K562 (cell line): Measurements from ENCODE around the gene CREM. TPM values are rescaled to one million over a fixed set of nuclear protein-coding genes. Genes with fewer than 3 reads are reported as not detected.

Experiments used
- CHD1 ChIP-seq: fragments of 200-600 bp; sonication (generic); IDR thresholded peaks from one replicate; pipeline ENCODE4 v1.6.1; 2012; ENCODE audit warnings: mild to moderate bottlenecking, moderate library complexity, low read length, inconsistent platforms
- JUNB ChIP-seq: fragments of 450-650 bp; formaldehyde crosslinking; conservative IDR thresholded peaks from 2 replicates; pipeline ENCODE4 v1.4.0; 2020; ENCODE audit warnings: mild to moderate bottlenecking
- KLF6 ChIP-seq: fragments of 250-450 bp; sonication (Bioruptor Pico); IDR thresholded peaks from 2 replicates; pipeline ENCODE4 v1.4.0; 2020; ENCODE audit warnings: mild to moderate bottlenecking, moderate library complexity, borderline replicate concordance
- NFYB ChIP-seq: IDR thresholded peaks from 2 replicates; pipeline ENCODE4 v1.6.1; 2011; ENCODE audit warnings: mild to moderate bottlenecking, moderate library complexity; ENCODE audit not compliant: insufficient read length; ENCODE audit errors: extremely low read depth
- RUNX1 ChIP-seq: sonication (generic); IDR thresholded peaks from 2 replicates; pipeline ENCODE4 v1.6.1; 2016; ENCODE audit warnings: antibody characterized with exemption, low read depth
- SOX6 ChIP-seq: fragments of 450-650 bp; IDR thresholded peaks from 2 replicates; pipeline ENCODE4 v1.6.1; 2014; ENCODE audit warnings: mild to moderate bottlenecking
- ZNF121 ChIP-seq: sonication (generic); formaldehyde crosslinking; conservative IDR thresholded peaks from 2 replicates; pipeline ENCODE4 v1.8.0; 2022; ENCODE audit warnings: missing genetic modification reagents
- ZNF77 ChIP-seq: fragments of 250-450 bp; sonication (Bioruptor Pico); IDR thresholded peaks from 2 replicates; pipeline ENCODE4 v1.5.0; 2020
- ZNF780A ChIP-seq: fragments of 250-450 bp; sonication (Bioruptor Pico); IDR thresholded peaks from 2 replicates; pipeline ENCODE4 v1.5.0; 2021; ENCODE audit warnings: mild to moderate bottlenecking
- polyA plus RNA-seq, 8 experiments: library from polyadenylated mRNA; depleted of rRNA in 4 of 8; stranded (reverse) in 5 of 8; unstranded in 3 of 8; fragments of >200 nt; fragmentation: Nextera tagmentation in 2 of 8; fragmentation: Illumina TruSeq in 1 of 8; extraction: Ambion mirVana in 2 of 8; extraction: Trizol in 1 of 8; gene quantifications; 2 replicates each; pipeline versions ENCODE4 v1.2.1 to v1.2.3, GENCODE V29; 2011 to 2014; ENCODE audit warnings: inconsistent platforms in 1 of 8, missing spikeins in 1 of 8
- total RNA-seq, 7 experiments: library from RNA; depleted of rRNA in 6 of 7; stranded (reverse); fragments of >200 nt in 6 of 7; fragmentation: Illumina TruSeq in 2 of 7; extraction: Trizol in 2 of 7; gene quantifications; 2 replicates each; pipeline versions ENCODE4 v1.2.1 to v1.2.3, GENCODE V29; 2011 to 2021; ENCODE audit warnings: low replicate concordance in 1 of 7
- TF ChIP-seq, protein P1 (sequence below): IDR thresholded peaks from 2 replicates; pipeline ENCODE4 v1.6.1; 2011; ENCODE audit warnings: borderline replicate concordance, low read depth, mild to moderate bottlenecking, moderate library complexity, low read length; ENCODE audit not compliant: insufficient read depth, poor library complexity, severe bottlenecking

The CREM gene
- total and polyA plus RNA-seq, 9 of the 15 experiments (the other 6 are each of a cell fraction or from before 2014, with no cell fraction given), result 39.1 to 70.2 (median 48.3) TPM

DNA sequence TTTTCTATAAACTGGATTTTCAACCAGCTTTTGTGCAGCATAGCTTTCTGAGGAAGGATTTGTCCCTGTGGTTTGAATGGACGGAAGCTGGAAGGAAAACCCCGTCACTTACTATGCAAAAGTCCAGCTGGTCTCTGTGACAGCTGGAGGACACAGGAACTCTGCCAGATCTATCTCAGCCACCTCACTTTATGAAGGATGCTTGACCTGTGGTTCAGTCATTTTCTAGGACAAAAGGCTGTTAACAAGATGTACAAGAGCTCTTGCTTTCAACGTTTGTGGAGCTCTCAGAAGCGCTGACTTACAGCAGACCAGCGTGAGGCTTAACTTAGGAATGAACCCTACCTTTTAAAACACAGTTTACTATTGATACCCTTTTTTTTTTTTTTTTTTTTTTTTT, 90.8 kb downstream of the CREM start (continued):
- no peak for TF ChIP-seq ZNF77
- TF ChIP-seq ZNF780A, result no peak
- no peak for TF ChIP-seq SOX6
- TF ChIP-seq NFYB, result no peak
- TF ChIP-seq, protein P1, sequence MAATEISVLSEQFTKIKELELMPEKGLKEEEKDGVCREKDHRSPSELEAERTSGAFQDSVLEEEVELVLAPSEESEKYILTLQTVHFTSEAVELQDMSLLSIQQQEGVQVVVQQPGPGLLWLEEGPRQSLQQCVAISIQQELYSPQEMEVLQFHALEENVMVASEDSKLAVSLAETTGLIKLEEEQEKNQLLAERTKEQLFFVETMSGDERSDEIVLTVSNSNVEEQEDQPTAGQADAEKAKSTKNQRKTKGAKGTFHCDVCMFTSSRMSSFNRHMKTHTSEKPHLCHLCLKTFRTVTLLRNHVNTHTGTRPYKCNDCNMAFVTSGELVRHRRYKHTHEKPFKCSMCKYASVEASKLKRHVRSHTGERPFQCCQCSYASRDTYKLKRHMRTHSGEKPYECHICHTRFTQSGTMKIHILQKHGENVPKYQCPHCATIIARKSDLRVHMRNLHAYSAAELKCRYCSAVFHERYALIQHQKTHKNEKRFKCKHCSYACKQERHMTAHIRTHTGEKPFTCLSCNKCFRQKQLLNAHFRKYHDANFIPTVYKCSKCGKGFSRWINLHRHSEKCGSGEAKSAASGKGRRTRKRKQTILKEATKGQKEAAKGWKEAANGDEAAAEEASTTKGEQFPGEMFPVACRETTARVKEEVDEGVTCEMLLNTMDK, result no peak
- TF ChIP-seq ZNF121 (CRISPR knock-in tag), result no peak
- TF ChIP-seq CHD1, result no peak
- no peak for TF ChIP-seq KLF6 (CRISPR knock-in tag)
- no peak for TF ChIP-seq JUNB (CRISPR knock-in tag)
- TF ChIP-seq RUNX1, result no peak
